Forelimb muscle (tissue), 1 donor: ENCODE data around the gene TRIM44. TPM values are rescaled to one million over a fixed set of nuclear protein-coding genes. Genes with fewer than 3 reads are reported as not detected.
"Not testable (repeated sequence)": the region's sequence is repeated elsewhere in the genome, so short reads cannot be mapped to it uniquely, and the experiment has no call there.

Experiments
- DNase-seq: peaks from one replicate; pipeline ENCODE4 v3.0.0-alpha.2; 2013; ENCODE audit warnings: low read depth
- polyA plus RNA-seq: library from polyadenylated mRNA; unstranded; fragments of 120-200 nt; gene quantifications from one replicate; pipeline ENCODE4 v1.2.1, GENCODE V29; 2013; ENCODE audit not compliant: insufficient read length

Gene TRIM44
- polyA plus RNA-seq, 1 donor = 37.7 TPM

- not testable (repeated sequence) for DNase-seq
Measured at GRCh38 chr11:35715677-35716076, 53.1 kb downstream of the TRIM44 start.

- DNase-seq = no peak
Measured at GRCh38 chr11:35717043-35717442, 54.5 kb downstream of the TRIM44 start.

GRCh38 chr11:35717520-35717919 lies 54.9 kb downstream of the TRIM44 start:
- DNase-seq = no peak

- DNase-seq = no peak
Measured at GRCh38 chr11:35721651-35722282, 59.2 kb downstream of the TRIM44 start.

- DNase-seq = no peak
Measured at GRCh38 chr11:35722641-35723040, 60.1 kb downstream of the TRIM44 start.

GRCh38 chr11:35723493-35723892 lies 60.9 kb downstream of the TRIM44 start:
- DNase-seq = no peak

GRCh38 chr11:35723913-35724312 lies 61.3 kb downstream of the TRIM44 start:
- no peak for DNase-seq

- DNase-seq = no peak
Measured at GRCh38 chr11:35725885-35726284, 63.3 kb downstream of the TRIM44 start.

- no peak for DNase-seq
Measured at GRCh38 chr11:35727140-35727539, 64.6 kb downstream of the TRIM44 start.

GRCh38 chr11:35730254-35730653 lies 67.7 kb downstream of the TRIM44 start:
- no peak for DNase-seq

- DNase-seq = no peak
Measured at GRCh38 chr11:35734669-35735410, 72.3 kb downstream of the TRIM44 start.

- DNase-seq = no peak
Measured at GRCh38 chr11:35735411-35735810, 72.8 kb downstream of the TRIM44 start.

GRCh38 chr11:35735903-35736302 lies 73.3 kb downstream of the TRIM44 start:
- no peak for DNase-seq

GRCh38 chr11:35736952-35737351 lies 74.4 kb downstream of the TRIM44 start:
- DNase-seq = no peak

- no peak for DNase-seq
Measured at GRCh38 chr11:35740061-35740799, 77.7 kb downstream of the TRIM44 start.

- no peak for DNase-seq
Measured at GRCh38 chr11:35742707-35743454, 80.3 kb downstream of the TRIM44 start.

GRCh38 chr11:35746356-35747153 lies 84.0 kb downstream of the TRIM44 start:
- no peak for DNase-seq

GRCh38 chr11:35747668-35748067 lies 85.1 kb downstream of the TRIM44 start:
- no peak for DNase-seq

GRCh38 chr11:35748644-35749043 lies 86.1 kb downstream of the TRIM44 start:
- DNase-seq = no peak

- no peak for DNase-seq
Measured at GRCh38 chr11:35750315-35750714, 87.7 kb downstream of the TRIM44 start.

GRCh38 chr11:35750981-35751663 lies 88.5 kb downstream of the TRIM44 start:
- no peak for DNase-seq
